Measurements from ENCODE around the gene C2CD4D.

DNA sequence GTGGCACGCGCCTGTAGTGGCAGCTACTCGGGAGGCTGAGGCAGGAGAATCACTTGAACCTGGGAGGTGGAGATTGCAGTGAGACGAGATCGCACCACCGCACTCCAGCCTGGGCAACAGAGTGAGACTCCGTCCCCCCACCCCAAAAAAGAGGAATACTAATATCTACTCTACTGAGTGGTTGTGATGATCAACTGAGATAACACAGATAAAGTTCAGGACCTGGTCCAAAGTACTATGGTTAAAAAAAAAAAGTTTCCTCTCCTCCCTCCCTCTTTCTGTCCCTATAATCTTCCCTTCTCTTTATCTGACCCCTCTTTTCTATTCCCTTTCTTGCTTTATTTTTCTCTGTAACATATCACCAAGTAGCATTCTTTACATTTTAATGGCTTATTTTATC lies 4.0 kb downstream of the C2CD4D start:
- TF ChIP-seq, protein P1, sequence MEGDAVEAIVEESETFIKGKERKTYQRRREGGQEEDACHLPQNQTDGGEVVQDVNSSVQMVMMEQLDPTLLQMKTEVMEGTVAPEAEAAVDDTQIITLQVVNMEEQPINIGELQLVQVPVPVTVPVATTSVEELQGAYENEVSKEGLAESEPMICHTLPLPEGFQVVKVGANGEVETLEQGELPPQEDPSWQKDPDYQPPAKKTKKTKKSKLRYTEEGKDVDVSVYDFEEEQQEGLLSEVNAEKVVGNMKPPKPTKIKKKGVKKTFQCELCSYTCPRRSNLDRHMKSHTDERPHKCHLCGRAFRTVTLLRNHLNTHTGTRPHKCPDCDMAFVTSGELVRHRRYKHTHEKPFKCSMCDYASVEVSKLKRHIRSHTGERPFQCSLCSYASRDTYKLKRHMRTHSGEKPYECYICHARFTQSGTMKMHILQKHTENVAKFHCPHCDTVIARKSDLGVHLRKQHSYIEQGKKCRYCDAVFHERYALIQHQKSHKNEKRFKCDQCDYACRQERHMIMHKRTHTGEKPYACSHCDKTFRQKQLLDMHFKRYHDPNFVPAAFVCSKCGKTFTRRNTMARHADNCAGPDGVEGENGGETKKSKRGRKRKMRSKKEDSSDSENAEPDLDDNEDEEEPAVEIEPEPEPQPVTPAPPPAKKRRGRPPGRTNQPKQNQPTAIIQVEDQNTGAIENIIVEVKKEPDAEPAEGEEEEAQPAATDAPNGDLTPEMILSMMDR (IDR thresholded peaks at IDR 0.05 in 2 of 3, conservative IDR thresholded peaks at IDR 0.05 in 1 of 3; ENCODE audit: borderline replicate concordance in 1 of 3, insufficient read depth in 1 of 3, low read depth in 2 of 3, low read length in 2 of 3), result no peak
- TF ChIP-seq, protein P2, sequence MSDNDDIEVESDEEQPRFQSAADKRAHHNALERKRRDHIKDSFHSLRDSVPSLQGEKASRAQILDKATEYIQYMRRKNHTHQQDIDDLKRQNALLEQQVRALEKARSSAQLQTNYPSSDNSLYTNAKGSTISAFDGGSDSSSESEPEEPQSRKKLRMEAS (IDR thresholded peaks at IDR 0.05), result no peak
- TF ChIP-seq EZH2 (IDR thresholded peaks at IDR 0.05), result no peak
- no peak for TF ChIP-seq TCF7L2 (IDR thresholded peaks at IDR 0.05; ENCODE audit: borderline replicate concordance, extremely low read depth, insufficient read depth, insufficient read length)
- no peak for TF ChIP-seq CBX3 (IDR thresholded peaks at IDR 0.05; ENCODE audit: low read depth)
- no peak for TF ChIP-seq SIN3A (IDR thresholded peaks at IDR 0.05; ENCODE audit: low read depth)
- TF ChIP-seq POLR2A (IDR thresholded peaks at IDR 0.05; ENCODE audit: borderline replicate concordance, extremely low read depth, insufficient read depth, insufficient read length), result no peak
- TF ChIP-seq ELF1 (IDR thresholded peaks at IDR 0.05; ENCODE audit: borderline replicate concordance, low read depth), result no peak
- no peak for TF ChIP-seq EZH2phosphoT487 (IDR thresholded peaks at IDR 0.05; ENCODE audit: borderline replicate concordance)
- no peak for TF ChIP-seq EGR1 (IDR thresholded peaks at IDR 0.05; ENCODE audit: low read depth)
- TF ChIP-seq CEBPB (IDR thresholded peaks at IDR 0.05; ENCODE audit: low read depth), result no peak
- TF ChIP-seq, protein P3, sequence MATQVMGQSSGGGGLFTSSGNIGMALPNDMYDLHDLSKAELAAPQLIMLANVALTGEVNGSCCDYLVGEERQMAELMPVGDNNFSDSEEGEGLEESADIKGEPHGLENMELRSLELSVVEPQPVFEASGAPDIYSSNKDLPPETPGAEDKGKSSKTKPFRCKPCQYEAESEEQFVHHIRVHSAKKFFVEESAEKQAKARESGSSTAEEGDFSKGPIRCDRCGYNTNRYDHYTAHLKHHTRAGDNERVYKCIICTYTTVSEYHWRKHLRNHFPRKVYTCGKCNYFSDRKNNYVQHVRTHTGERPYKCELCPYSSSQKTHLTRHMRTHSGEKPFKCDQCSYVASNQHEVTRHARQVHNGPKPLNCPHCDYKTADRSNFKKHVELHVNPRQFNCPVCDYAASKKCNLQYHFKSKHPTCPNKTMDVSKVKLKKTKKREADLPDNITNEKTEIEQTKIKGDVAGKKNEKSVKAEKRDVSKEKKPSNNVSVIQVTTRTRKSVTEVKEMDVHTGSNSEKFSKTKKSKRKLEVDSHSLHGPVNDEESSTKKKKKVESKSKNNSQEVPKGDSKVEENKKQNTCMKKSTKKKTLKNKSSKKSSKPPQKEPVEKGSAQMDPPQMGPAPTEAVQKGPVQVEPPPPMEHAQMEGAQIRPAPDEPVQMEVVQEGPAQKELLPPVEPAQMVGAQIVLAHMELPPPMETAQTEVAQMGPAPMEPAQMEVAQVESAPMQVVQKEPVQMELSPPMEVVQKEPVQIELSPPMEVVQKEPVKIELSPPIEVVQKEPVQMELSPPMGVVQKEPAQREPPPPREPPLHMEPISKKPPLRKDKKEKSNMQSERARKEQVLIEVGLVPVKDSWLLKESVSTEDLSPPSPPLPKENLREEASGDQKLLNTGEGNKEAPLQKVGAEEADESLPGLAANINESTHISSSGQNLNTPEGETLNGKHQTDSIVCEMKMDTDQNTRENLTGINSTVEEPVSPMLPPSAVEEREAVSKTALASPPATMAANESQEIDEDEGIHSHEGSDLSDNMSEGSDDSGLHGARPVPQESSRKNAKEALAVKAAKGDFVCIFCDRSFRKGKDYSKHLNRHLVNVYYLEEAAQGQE (IDR thresholded peaks at IDR 0.05; ENCODE audit: low read depth), result no peak
- TF ChIP-seq, protein P4, sequence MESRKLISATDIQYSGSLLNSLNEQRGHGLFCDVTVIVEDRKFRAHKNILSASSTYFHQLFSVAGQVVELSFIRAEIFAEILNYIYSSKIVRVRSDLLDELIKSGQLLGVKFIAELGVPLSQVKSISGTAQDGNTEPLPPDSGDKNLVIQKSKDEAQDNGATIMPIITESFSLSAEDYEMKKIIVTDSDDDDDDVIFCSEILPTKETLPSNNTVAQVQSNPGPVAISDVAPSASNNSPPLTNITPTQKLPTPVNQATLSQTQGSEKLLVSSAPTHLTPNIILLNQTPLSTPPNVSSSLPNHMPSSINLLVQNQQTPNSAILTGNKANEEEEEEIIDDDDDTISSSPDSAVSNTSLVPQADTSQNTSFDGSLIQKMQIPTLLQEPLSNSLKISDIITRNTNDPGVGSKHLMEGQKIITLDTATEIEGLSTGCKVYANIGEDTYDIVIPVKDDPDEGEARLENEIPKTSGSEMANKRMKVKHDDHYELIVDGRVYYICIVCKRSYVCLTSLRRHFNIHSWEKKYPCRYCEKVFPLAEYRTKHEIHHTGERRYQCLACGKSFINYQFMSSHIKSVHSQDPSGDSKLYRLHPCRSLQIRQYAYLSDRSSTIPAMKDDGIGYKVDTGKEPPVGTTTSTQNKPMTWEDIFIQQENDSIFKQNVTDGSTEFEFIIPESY (IDR thresholded peaks at IDR 0.05; ENCODE audit: extremely low read depth, insufficient replicate concordance, low read length), result no peak
- no peak for TF ChIP-seq POLR2AphosphoS5 (IDR thresholded peaks at IDR 0.05; ENCODE audit: low read depth, low read length)
